Measurements from ENCODE around the gene WFS1. TPM values are rescaled to one million over a fixed set of nuclear protein-coding genes. Genes with fewer than 3 reads are reported as not detected.

Gene WFS1
- total and polyA plus RNA-seq, 2 donors (not counting 1 experiment from before 2014, with no cell fraction given), result 25.7 to 37.5 TPM

DNA sequence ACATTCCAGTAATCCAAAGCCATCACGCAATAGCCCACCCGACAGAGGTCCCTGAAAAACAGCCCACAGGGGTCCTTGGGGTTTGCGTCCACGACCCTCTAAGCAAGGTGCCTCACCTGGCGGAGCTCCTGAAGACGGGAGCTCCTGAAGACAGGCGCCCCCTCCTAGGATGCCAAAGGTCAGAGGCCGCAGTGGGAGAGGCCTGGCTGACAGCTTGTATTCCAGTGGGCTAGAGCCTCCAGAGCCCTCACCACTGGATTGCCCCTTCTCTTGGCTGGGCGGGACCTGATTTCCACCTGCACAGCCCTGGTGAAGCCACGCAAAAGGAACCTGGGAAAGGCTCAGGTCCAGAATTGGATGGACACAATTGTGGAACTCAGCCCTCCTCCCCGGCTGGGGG, 29.7 kb upstream of the WFS1 start:
- no peaks in the 10 kb centered on the region for H3K27me3 ChIP-seq (ENCODE audit: control insufficient read depth, insufficient read depth, low read length)
- no peak overlapping the region for H3K9ac ChIP-seq (ENCODE audit: insufficient read depth, low read length)
- no peaks in the 10 kb centered on the region for H4K20me1 ChIP-seq (ENCODE audit: control insufficient read depth, extremely low read depth, insufficient read depth, low read length)
- TF ChIP-seq EZH2 (IDR thresholded peaks at IDR 0.05; ENCODE audit: low read length, missing control alignments) (no peak), CTCF (conservative IDR thresholded peaks at IDR 0.05 in 1 of 2, IDR thresholded peaks at IDR 0.05 in 1 of 2; ENCODE audit: low read depth in 1 of 2, low read length in 2 of 2) (no peak)
- H3K9me3 ChIP-seq (ENCODE audit: control insufficient read depth, insufficient read depth, low read depth, low read length), result no peaks in the 10 kb centered on the region
- H2AFZ ChIP-seq (ENCODE audit: low read length), result no peak overlapping the region
- H3K79me2 ChIP-seq (ENCODE audit: control insufficient read depth, insufficient read depth, low read length), result no peaks in the 10 kb centered on the region
- DNase-seq (ENCODE audit: low read depth in 2 of 2), result no peak
- H3K36me3 ChIP-seq (ENCODE audit: control insufficient read depth, insufficient read depth, low read length), result no peaks in the 10 kb centered on the region
- H3K4me2 ChIP-seq (ENCODE audit: extremely low read depth, insufficient read depth, low read length), result no peak overlapping the region
- H3K4me1 ChIP-seq (ENCODE audit: control insufficient read depth, extremely low read depth, insufficient read depth, low read length), result no peaks in the 10 kb centered on the region
- no peak overlapping the region for H3K27ac ChIP-seq (ENCODE audit: insufficient read depth, low read length)
- no peak overlapping the region for H3K4me3 ChIP-seq (replicated peaks in 1 of 4; ENCODE audit: control extremely low read depth in 1 of 4, insufficient read depth in 1 of 4, low read depth in 3 of 4, low read length in 4 of 4)

DNA sequence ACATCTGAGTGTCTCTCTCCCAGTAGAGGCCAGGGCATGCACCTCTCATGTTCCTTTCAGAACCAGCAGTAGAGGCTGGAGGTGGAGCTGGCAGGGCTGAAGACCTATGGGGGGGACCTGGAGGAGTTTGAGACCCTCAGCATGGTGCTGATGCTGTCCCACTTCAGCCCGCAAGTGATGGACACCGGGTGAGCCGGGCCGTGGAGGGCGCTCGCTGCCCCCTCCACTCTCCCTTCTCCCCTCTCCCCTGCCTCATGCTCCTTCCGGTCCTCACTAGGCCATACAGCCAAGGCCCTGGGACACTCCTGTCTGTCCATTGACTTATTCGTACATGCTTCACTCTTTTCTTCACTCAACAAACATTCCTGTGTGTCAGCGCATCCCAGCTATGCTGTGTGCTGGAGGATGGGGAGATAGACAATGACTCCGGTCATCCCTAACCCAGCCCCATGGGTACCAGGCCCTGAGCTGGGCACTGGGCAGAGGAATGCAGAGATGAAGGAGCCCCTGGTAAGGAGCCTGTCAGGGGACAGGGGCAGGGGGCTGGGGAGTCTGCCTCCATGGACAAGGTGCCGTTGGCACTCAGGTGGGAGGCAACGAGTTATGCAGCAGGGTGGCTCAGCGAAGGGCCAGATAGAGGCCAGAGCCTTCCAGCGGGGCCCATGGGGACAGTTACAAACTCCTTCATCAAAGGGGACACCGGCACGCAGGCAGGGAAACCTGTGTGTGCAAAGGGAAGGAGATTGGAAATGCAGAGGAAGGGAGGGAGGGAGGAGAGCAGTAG, 28.4 kb upstream of the WFS1 start:
- H3K27ac ChIP-seq (ENCODE audit: insufficient read depth, low read length), result no peak overlapping the region
- TF ChIP-seq CTCF (conservative IDR thresholded peaks at IDR 0.05 in 1 of 2, IDR thresholded peaks at IDR 0.05 in 1 of 2; ENCODE audit: low read depth in 1 of 2, low read length in 2 of 2) (no peak), EZH2 (IDR thresholded peaks at IDR 0.05; ENCODE audit: low read length, missing control alignments) (no peak)
- no peak overlapping the region for H2AFZ ChIP-seq (ENCODE audit: low read length)
- H3K36me3 ChIP-seq (ENCODE audit: control insufficient read depth, insufficient read depth, low read length), result no peaks in the 10 kb centered on the region
- H3K79me2 ChIP-seq (ENCODE audit: control insufficient read depth, insufficient read depth, low read length), result no peaks in the 10 kb centered on the region
- H3K9ac ChIP-seq (ENCODE audit: insufficient read depth, low read length), result no peak overlapping the region
- no peaks in the 10 kb centered on the region for H3K4me1 ChIP-seq (ENCODE audit: control insufficient read depth, extremely low read depth, insufficient read depth, low read length)
- H4K20me1 ChIP-seq (ENCODE audit: control insufficient read depth, extremely low read depth, insufficient read depth, low read length), result no peaks in the 10 kb centered on the region
- no peaks in the 10 kb centered on the region for H3K9me3 ChIP-seq (ENCODE audit: control insufficient read depth, insufficient read depth, low read depth, low read length)
- DNase-seq (ENCODE audit: low read depth in 2 of 2), result no peak
- no peak overlapping the region for H3K4me2 ChIP-seq (ENCODE audit: extremely low read depth, insufficient read depth, low read length)
- no peak overlapping the region for H3K4me3 ChIP-seq (replicated peaks in 1 of 4; ENCODE audit: control extremely low read depth in 1 of 4, insufficient read depth in 1 of 4, low read depth in 3 of 4, low read length in 4 of 4)
- H3K27me3 ChIP-seq (ENCODE audit: control insufficient read depth, insufficient read depth, low read length), result no peaks in the 10 kb centered on the region

- H2AFZ ChIP-seq (ENCODE audit: low read length), result no peak overlapping the region
- no peak for TF ChIP-seq EZH2 (IDR thresholded peaks at IDR 0.05; ENCODE audit: low read length, missing control alignments)
- TF ChIP-seq CTCF (conservative IDR thresholded peaks at IDR 0.05 in 1 of 2, IDR thresholded peaks at IDR 0.05 in 1 of 2; ENCODE audit: low read depth in 1 of 2, low read length in 2 of 2), result no peak
Measured at GRCh38 chr4:6242271-6243029, 27.2 kb upstream of the WFS1 start.

More at GRCh38 chr4:6242271-6243029, 27.2 kb upstream of the WFS1 start:
- H3K27ac ChIP-seq (ENCODE audit: insufficient read depth, low read length), result no peak overlapping the region
- H3K36me3 ChIP-seq (ENCODE audit: control insufficient read depth, insufficient read depth, low read length), result no peaks in the 10 kb centered on the region
- no peaks in the 10 kb centered on the region for H3K79me2 ChIP-seq (ENCODE audit: control insufficient read depth, insufficient read depth, low read length)
- H3K4me3 ChIP-seq (replicated peaks in 1 of 4; ENCODE audit: control extremely low read depth in 1 of 4, insufficient read depth in 1 of 4, low read depth in 3 of 4, low read length in 4 of 4), result no peak overlapping the region
- H3K9me3 ChIP-seq (ENCODE audit: control insufficient read depth, insufficient read depth, low read depth, low read length), result no peaks in the 10 kb centered on the region
- no peak for DNase-seq (ENCODE audit: low read depth in 2 of 2)
- H3K4me1 ChIP-seq (ENCODE audit: control insufficient read depth, extremely low read depth, insufficient read depth, low read length), result no peaks in the 10 kb centered on the region
- no peak overlapping the region for H3K4me2 ChIP-seq (ENCODE audit: extremely low read depth, insufficient read depth, low read length)
- no peaks in the 10 kb centered on the region for H3K27me3 ChIP-seq (ENCODE audit: control insufficient read depth, insufficient read depth, low read length)
- H4K20me1 ChIP-seq (ENCODE audit: control insufficient read depth, extremely low read depth, insufficient read depth, low read length), result no peaks in the 10 kb centered on the region
- no peak overlapping the region for H3K9ac ChIP-seq (ENCODE audit: insufficient read depth, low read length)

Measured in fibroblast of lung (primary cell).